GM13977 (cell line): ENCODE data around the gene SLAMF7.
"Not testable (repeated sequence)": the region's sequence is repeated elsewhere in the genome, so short reads cannot be mapped to it uniquely, and the experiment has no call there.

Source experiments
- DNase-seq: peaks from one replicate; pipeline ENCODE4 v3.0.0; 2012; ENCODE audit warnings: low spot score
- CTCF ChIP-seq: IDR thresholded peaks from 2 replicates; pipeline ENCODE4 v1.5.1; 2012; ENCODE audit warnings: mild to moderate bottlenecking, control low read depth; ENCODE audit not compliant: insufficient read depth; ENCODE audit errors: extremely low read depth, missing control alignments
- in situ Hi-C: fragments of 300-500 bp; cut with MboI; formaldehyde crosslinking; loops from one replicate; pipeline ENCODE4 v1.12.0; 2022; ENCODE audit warnings: low sequenced_read_pairs, low pct_unique_long_range_greater_than_20kb, mixed read lengths, inconsistent platforms; ENCODE audit not compliant: unreplicated experiment

The SLAMF7 gene

GRCh38 chr1:160711602-160712311 lies 27.3 kb upstream of the SLAMF7 start, which contains the start of gene CD48:
TSS of gene CD48 (minus strand) at chr1:160711822. CDS start at chr1:160711763, 59 bp downstream.
- no peak for TF ChIP-seq CTCF
- no peak for DNase-seq
- in situ Hi-C loops = no loop called here

DNA sequence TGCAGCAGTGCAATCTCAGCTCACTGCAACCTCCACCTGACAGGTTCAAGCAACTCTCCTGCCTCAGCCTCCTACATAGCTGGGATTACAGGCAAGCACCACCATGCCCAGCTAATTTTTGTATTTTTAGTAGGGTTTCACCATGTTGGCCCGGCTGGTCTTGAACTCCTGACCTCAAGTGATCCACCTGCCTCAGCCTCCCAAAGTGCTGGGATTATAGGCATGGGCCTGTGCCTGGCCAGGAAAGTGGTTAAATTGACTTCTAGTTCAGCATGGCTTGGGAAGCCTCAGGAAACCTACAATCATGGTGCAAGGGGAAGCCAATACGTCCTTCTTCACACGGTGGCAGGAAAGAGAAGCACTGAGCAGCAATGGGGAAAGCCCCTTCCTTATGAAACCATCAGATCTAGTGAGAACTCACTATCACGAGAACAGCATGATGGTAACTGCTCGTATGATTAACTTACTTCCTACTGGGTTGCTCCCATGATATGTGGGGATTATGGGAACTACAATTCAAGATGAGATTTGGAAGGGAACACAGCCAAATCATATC lies 26.4 kb upstream of the SLAMF7 start:
- DNase-seq, in situ Hi-C loops: not testable (repeated sequence)

DNA sequence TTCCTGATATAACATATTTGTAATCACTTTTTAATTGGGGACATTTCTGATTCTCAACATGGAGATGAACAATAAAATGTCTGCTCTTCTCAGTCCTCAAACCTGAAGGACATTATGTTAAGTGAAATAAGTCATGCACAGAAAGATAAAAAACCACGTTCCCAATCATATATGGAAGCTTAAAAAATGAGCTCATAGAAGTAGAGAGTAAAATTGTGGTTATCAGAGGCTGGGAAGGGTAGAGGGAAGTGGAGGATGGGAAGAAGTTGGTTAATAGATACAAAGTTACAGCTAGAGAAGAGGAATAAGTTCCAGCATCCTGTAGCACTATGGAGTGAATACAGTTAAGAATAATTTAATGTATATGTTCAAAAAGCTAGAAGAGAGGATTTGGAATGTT lies 25.9 kb upstream of the SLAMF7 start:
- in situ Hi-C loops = no loop called here
- no peak for TF ChIP-seq CTCF
- DNase-seq = no peak

DNA sequence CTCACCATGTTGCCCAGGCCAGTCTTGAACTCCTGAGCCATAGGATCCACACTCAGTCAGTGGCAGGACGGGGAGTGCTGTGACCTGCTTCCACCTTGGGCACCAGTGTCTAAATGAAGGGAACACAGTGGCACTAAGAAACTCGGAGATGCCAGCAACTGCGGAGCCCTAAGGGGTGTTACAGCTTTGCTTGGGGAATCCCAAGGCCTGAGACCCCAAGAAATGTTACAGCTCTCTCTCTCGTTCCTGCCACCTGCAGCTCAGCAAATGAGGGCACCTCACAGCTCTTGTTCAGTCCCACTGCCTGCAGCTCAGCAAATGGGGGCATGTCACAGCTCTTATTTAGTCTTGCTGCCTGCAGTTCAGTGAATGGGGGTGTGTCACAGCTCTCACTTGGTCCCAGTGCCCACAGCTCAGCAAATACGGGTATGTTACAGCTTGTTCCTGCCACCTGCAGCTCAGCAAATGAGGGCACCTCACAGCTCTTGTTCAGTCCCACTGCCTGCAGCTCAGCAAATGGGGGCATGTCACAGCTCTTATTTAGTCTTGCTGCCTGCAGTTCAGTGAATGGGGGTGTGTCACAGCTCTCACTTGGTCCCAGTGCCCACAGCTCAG lies 24.9 kb upstream of the SLAMF7 start:
- DNase-seq, in situ Hi-C loops: not testable (repeated sequence)

DNA sequence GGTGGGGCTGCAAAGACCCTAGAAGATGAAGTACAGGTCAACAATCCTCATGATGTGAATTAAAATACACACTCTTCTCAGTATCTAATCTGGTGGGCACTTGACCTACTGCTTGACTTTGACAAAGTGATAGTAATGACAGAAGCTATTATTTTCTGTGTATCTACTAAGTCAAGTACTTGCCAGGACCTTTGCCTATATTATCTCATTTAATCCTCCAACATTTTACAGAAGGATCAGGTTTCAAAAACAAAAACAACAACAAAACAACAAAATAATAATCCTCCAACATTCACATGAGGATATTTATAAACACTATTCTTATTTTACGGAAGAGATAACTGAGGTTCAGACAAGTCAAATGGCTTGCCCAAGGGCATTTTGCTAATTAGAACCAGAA lies 23.0 kb upstream of the SLAMF7 start:
- in situ Hi-C loops = no loop called here
- DNase-seq = no peak
- no peak for TF ChIP-seq CTCF

GRCh38 chr1:160717306-160717705 lies 21.7 kb upstream of the SLAMF7 start:
- in situ Hi-C loops = no loop called here

DNA sequence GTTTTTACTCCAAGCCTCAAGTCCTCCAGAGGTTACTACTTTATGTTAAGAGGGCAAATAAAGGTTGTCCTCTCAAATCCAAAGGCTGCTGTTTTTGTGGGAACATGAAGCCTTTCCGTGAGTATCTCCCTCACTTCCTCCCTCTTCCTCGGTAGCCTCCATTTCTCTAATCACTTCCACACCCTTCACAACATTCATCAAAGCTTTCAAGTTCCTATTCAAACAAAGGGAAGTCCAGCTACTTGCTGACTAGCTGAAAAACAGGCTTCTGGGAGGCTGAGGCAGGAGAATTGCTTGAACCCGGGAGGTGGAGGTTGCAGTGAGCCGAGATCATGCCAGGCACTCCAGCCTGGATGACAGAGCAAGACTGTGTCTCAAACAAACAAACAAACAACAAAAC lies 20.8 kb upstream of the SLAMF7 start:
- no peak for TF ChIP-seq CTCF
- DNase-seq = no peak
- in situ Hi-C loops = no loop called here

More at GRCh38 chr1:160717306-160717705, 21.7 kb upstream of the SLAMF7 start:
- TF ChIP-seq CTCF = no peak
- no peak for DNase-seq
